HCT116 (cell line): Measurements from ENCODE around the gene RPTOR. TPM values are rescaled to one million over a fixed set of nuclear protein-coding genes. Genes with fewer than 3 reads are reported as not detected.

Experiments
- ATAC-seq: fragments of 200-7000 bp; cut with Tn5 transposase; 2 replicates; pipeline ENCODE4 v1.9.1; 2020; ENCODE audit warnings: mild to moderate bottlenecking, moderate library complexity
- BruUV-seq: library from RNA; stranded (reverse); fragments of 400-500 nt; replicated peaks from 2 replicates; lab custom pipeline; 2021; lab: Mats Ljungman, UMichigan
- CTCF ChIA-PET: fragments of 300-600 bp; sonication (Branson Sonifier 250); formaldehyde crosslinking; loops from one replicate; lab custom pipeline; 2021; ENCODE audit warnings: antibody characterized with exemption; lab: Charles Lee
- POLR2A ChIA-PET: fragments of 300-600, 350-600 bp; sonication (Branson Sonifier 250); formaldehyde crosslinking; loops from one replicate; lab custom pipeline; 2021; ENCODE audit warnings: antibody characterized with exemption; lab: Charles Lee
- RAD21 ChIA-PET, 2 experiments: fragments of 300-600 bp; sonication (Branson Sonifier 250); formaldehyde crosslinking; loops; one replicate each; lab custom pipeline; 2023; ENCODE audit warnings: low total read pairs in 2 of 2; ENCODE audit not compliant: uncharacterized antibody in 2 of 2, unreplicated experiment in 2 of 2, low non-redundant PET in 1 of 2; lab: Charles Lee
- DNase-seq: peaks from one replicate; pipeline ENCODE4 v3.0.0-alpha.2; 2010; ENCODE audit warnings: low read depth, low spot score
- H2AFZ ChIP-seq: fragments of 200-600 bp; shearing (Covaris generic), sonication (generic); 2 replicates; pipeline ENCODE4 v1.6.1; 2017; ENCODE audit warnings: low read depth, mixed run types, mixed read lengths, antibody characterized with exemption, low read length; ENCODE audit not compliant: poor library complexity, severe bottlenecking
- H3K27ac ChIP-seq: 2 replicates; pipeline ENCODE4 v1.5.1; 2012; ENCODE audit warnings: low read depth, low read length
- H3K27me3 ChIP-seq: fragments of 200-600 bp; sonication (generic); 2 replicates; pipeline ENCODE4 v1.6.1; 2016; ENCODE audit warnings: mixed run types, low read length, mixed read lengths; ENCODE audit not compliant: insufficient read depth
- H3K36me3 ChIP-seq, 2 experiments: fragments of 200-500 bp in 1 of 2; fragments of 200-600 bp in 1 of 2; sonication (Bioruptor generic) in 1 of 2; sonication (generic) in 1 of 2; 2 replicates each; pipeline versions ENCODE4 v1.5.1 to v1.6.1; 2014 to 2016; ENCODE audit warnings: low read length in 2 of 2, inconsistent platforms in 1 of 2, mixed read lengths in 1 of 2, mixed run types in 1 of 2; ENCODE audit not compliant: insufficient read depth in 2 of 2, control insufficient read depth in 1 of 2
- H3K4me1 ChIP-seq, 2 experiments: fragments of 200-600 bp in 1 of 2; sonication (generic) in 1 of 2; 2 replicates each; pipeline versions ENCODE4 v1.5.1 to v1.6.1; 2012 to 2017; ENCODE audit warnings: low read length in 2 of 2, inconsistent platforms in 1 of 2, mild to moderate bottlenecking in 1 of 2, mixed read lengths in 1 of 2, mixed run types in 1 of 2, moderate library complexity in 1 of 2; ENCODE audit not compliant: insufficient read depth in 2 of 2, control insufficient read depth in 1 of 2
- H3K4me2 ChIP-seq: fragments of 200-600 bp; sonication (generic); 2 replicates; pipeline ENCODE4 v1.6.1; 2017; ENCODE audit warnings: mixed run types, low read length, mixed read lengths
- H3K4me3 ChIP-seq, 2 experiments: fragments of 200-600 bp in 1 of 2; sonication (generic) in 1 of 2; replicated peaks in 1 of 2; 2 replicates each; pipeline ENCODE4 v1.5.1; 2011 to 2016; ENCODE audit warnings: low read length in 2 of 2, control low read depth in 1 of 2, low read depth in 1 of 2, mild to moderate bottlenecking in 1 of 2, mixed read lengths in 1 of 2, mixed run types in 1 of 2
- H3K79me2 ChIP-seq: fragments of 200-600 bp; sonication (generic); 2 replicates; pipeline ENCODE4 v1.6.1; 2017; ENCODE audit warnings: mild to moderate bottlenecking, mixed run types, low read length, moderate library complexity, mixed read lengths; ENCODE audit not compliant: insufficient read depth
- H3K9ac ChIP-seq: fragments of 200-600 bp; sonication (generic); 2 replicates; pipeline ENCODE4 v1.6.1; 2016; ENCODE audit warnings: low read length, mixed read lengths
- H3K9me2 ChIP-seq: fragments of 200-600 bp; sonication (generic), shearing (Covaris generic); 2 replicates; pipeline ENCODE4 v1.6.1; 2017; ENCODE audit warnings: mixed run types, mild to moderate bottlenecking, moderate library complexity; ENCODE audit not compliant: insufficient read depth
- H3K9me3 ChIP-seq, 2 experiments: fragments of 200-500 bp in 1 of 2; fragments of 200-600 bp in 1 of 2; sonication (Bioruptor generic) in 1 of 2; sonication (generic) in 1 of 2; 2 replicates each; pipeline ENCODE4 v1.6.1; 2014 to 2017; ENCODE audit warnings: low read length in 2 of 2, mixed read lengths in 2 of 2, inconsistent platforms in 1 of 2, low read depth in 1 of 2, mild to moderate bottlenecking in 1 of 2, mixed run types in 1 of 2, moderate library complexity in 1 of 2; ENCODE audit not compliant: control insufficient read depth in 1 of 2, insufficient read depth in 1 of 2
- H4K20me1 ChIP-seq: fragments of 200-600 bp; sonication (generic), shearing (Covaris generic); 2 replicates; pipeline ENCODE4 v1.6.1; 2017; ENCODE audit warnings: mixed run types, mild to moderate bottlenecking, moderate library complexity; ENCODE audit not compliant: insufficient read depth
- CEBPB ChIP-seq: IDR thresholded peaks from 2 replicates; pipeline ENCODE4 v1.6.1; 2012; ENCODE audit warnings: low read depth
- EGR1 ChIP-seq: IDR thresholded peaks from 2 replicates; pipeline ENCODE4 v1.6.1; 2012; ENCODE audit warnings: low read depth
- EZH2 ChIP-seq: fragments of 200-600 bp; sonication (generic); IDR thresholded peaks from 2 replicates; pipeline ENCODE4 v1.6.1; 2017; ENCODE audit warnings: antibody characterized with exemption, mixed run types
- EZH2phosphoT487 ChIP-seq: fragments of 200-600 bp; IDR thresholded peaks from 2 replicates; pipeline ENCODE4 v1.6.1; 2018; ENCODE audit warnings: antibody characterized with exemption, borderline replicate concordance
- FOSL1 ChIP-seq: IDR thresholded peaks from 2 replicates; pipeline ENCODE4 v1.6.1; 2012; ENCODE audit warnings: low read depth
- MAX ChIP-seq: IDR thresholded peaks from 2 replicates; pipeline ENCODE4 v1.6.1; 2012
- POLR2A ChIP-seq: IDR thresholded peaks from 2 replicates; pipeline ENCODE4 v1.7.0; 2011; ENCODE audit warnings: borderline replicate concordance; ENCODE audit not compliant: insufficient read depth, insufficient read length; ENCODE audit errors: extremely low read depth
- RAD21 ChIP-seq: IDR thresholded peaks from 2 replicates; pipeline ENCODE4 v1.6.1; 2012; ENCODE audit warnings: low read depth, mild to moderate bottlenecking
- SIN3A ChIP-seq: IDR thresholded peaks from 2 replicates; pipeline ENCODE4 v1.6.1; 2012; ENCODE audit warnings: low read depth
- SP1 ChIP-seq: IDR thresholded peaks from 2 replicates; pipeline ENCODE4 v1.6.1; 2012; ENCODE audit warnings: low read depth
- TCF7L2 ChIP-seq: IDR thresholded peaks from 2 replicates; pipeline ENCODE4 v1.7.0; 2011; ENCODE audit warnings: borderline replicate concordance, inconsistent platforms; ENCODE audit not compliant: insufficient read depth, insufficient read length; ENCODE audit errors: extremely low read depth
- ZBTB33 ChIP-seq: IDR thresholded peaks from 2 replicates; pipeline ENCODE4 v1.6.1; 2011; ENCODE audit warnings: mild to moderate bottlenecking, low read length, moderate library complexity; ENCODE audit not compliant: insufficient replicate concordance; ENCODE audit errors: extremely low read depth
- ZFX ChIP-seq: fragments of 450-650 bp; IDR thresholded peaks from 2 replicates; pipeline ENCODE4 v1.6.1; 2017
- intact Hi-C: fragments of 100-400 bp; cut with micrococcal nuclease; formaldehyde crosslinking; loops from 2 replicates; pipeline ENCODE4 v1.10.0; 2022
- total RNA-seq: library from RNA; stranded (reverse); gene quantifications from one replicate; pipeline ENCODE4 v1.2.1, GENCODE V29; 2021; ENCODE audit not compliant: unreplicated experiment

The RPTOR gene
- total RNA-seq, 1 experiment from 2014 or later: 69.5 TPM

GRCh38 chr17:80797741-80798594 is 253.3 kb downstream of the RPTOR start (continued):
- TF ChIP-seq SIN3A: no peak

- H3K9me2 ChIP-seq: no peaks in the 10 kb centered on the region
- H3K4me2 ChIP-seq: no peak overlapping the region
- ChIA-PET RAD21 (no interaction called here), POLR2A (interaction anchor here (0.6 kb wide), 1 partner anchor 43 kb away, joined by 4 read pairs; no protein-coding TSS in a partner anchor), CTCF (no interaction called here)
- peaks cover 0 to 10% of the 10 kb centered on the region in 2 experiments; a peak in 1 of 4 replicates for H3K4me1 ChIP-seq
- H4K20me1 ChIP-seq: no peaks in the 10 kb centered on the region
- intact Hi-C loops: no loop called here
- no peaks in the 10 kb centered on the region for H3K27me3 ChIP-seq
- BruUV-seq: no TSS peak
- no peak overlapping the region for H3K27ac ChIP-seq
- no peak overlapping the region for H3K4me3 ChIP-seq
- H3K36me3 ChIP-seq: no peaks in the 10 kb centered on the region
- no peaks in the 10 kb centered on the region for H3K9me3 ChIP-seq
- H3K9ac ChIP-seq: no peak overlapping the region
- TF ChIP-seq ZBTB33 (no peak), EZH2 (no peak), SP1 (no peak), POLR2A (no peak), RAD21 (no peak), FOSL1 (no peak), EZH2phosphoT487 (no peak), MAX (no peak), ZFX (no peak), TCF7L2 (no peak), CEBPB (no peak), EGR1 (no peak), SIN3A (no peak)
- no peaks in the 10 kb centered on the region for H3K79me2 ChIP-seq
- ATAC-seq (peak; percentile 60), DNase-seq (no peak)
- no peak overlapping the region for H2AFZ ChIP-seq
Observed at GRCh38 chr17:80798595-80799537, 254.2 kb downstream of the RPTOR start.
